ENCODE measurements around the gene ADGRG1. TPM values are rescaled to one million over a fixed set of nuclear protein-coding genes. Genes with fewer than 3 reads are reported as not detected.

The ADGRG1 gene
- total RNA-seq, 2 experiments from 2014 or later = 7.3 to 19.9 TPM

GRCh38 chr16:57637020-57637419 lies 8.6 kb downstream of the ADGRG1 start:
- DNase-seq = no peak
- Mint-ChIP-seq H3K4me3 (no peak overlapping the region), H3K27me3 (peaks cover 14% of the 10 kb centered on the region), H3K4me1 (no peaks in the 10 kb centered on the region), H3K9me3 (ENCODE audit: low read depth) (no peaks in the 10 kb centered on the region), H3K36me3 (no peaks in the 10 kb centered on the region), H3K27ac (no peak overlapping the region)
- no peak for ATAC-seq
- CTCF ChIA-PET = interaction anchor here (0.8 to 8.8 kb wide), 5 partner anchors 9 to 46 kb away, joined by 3 to 71 read pairs (median 3); partner anchors contain the start of gene ADGRG1

- CTCF ChIA-PET = interaction anchor here (0.8 to 8.8 kb wide), 7 partner anchors 9 to 98 kb away, joined by 3 to 71 read pairs (median 3); partner anchors contain the start of genes ADGRG1 and KATNB1
- H3K4me3 Mint-ChIP-seq = no peak overlapping the region
- no peaks in the 10 kb centered on the region for H3K9me3 Mint-ChIP-seq (ENCODE audit: low read depth)
- DNase-seq (no peak), ATAC-seq (no peak)
- H3K36me3 Mint-ChIP-seq = no peaks in the 10 kb centered on the region
- H3K27me3 Mint-ChIP-seq = peaks cover 14% of the 10 kb centered on the region
- no peaks in the 10 kb centered on the region for H3K4me1 Mint-ChIP-seq
- no peak overlapping the region for H3K27ac Mint-ChIP-seq
Observed at GRCh38 chr16:57637424-57637823, 9.0 kb downstream of the ADGRG1 start.

GRCh38 chr16:57637965-57638364 lies 9.5 kb downstream of the ADGRG1 start:
- Mint-ChIP-seq H3K9me3 (ENCODE audit: low read depth) (no peaks in the 10 kb centered on the region), H3K27ac (no peak overlapping the region)

GRCh38 chr16:57638381-57638780 lies 10.0 kb downstream of the ADGRG1 start:
- Mint-ChIP-seq H3K36me3 (no peaks in the 10 kb centered on the region), H3K9me3 (ENCODE audit: low read depth) (no peaks in the 10 kb centered on the region), H3K27me3 (peaks cover 14% of the 10 kb centered on the region), H3K4me1 (no peaks in the 10 kb centered on the region), H3K4me3 (no peak overlapping the region), H3K27ac (no peak overlapping the region)
- no peak for DNase-seq
- CTCF ChIA-PET = interaction anchor here (1.1 to 8.8 kb wide), 6 partner anchors 10 to 97 kb away, joined by 3 to 71 read pairs (median 4); partner anchors contain the start of gene KATNB1
- no peak for ATAC-seq

More at GRCh38 chr16:57637965-57638364, 9.5 kb downstream of the ADGRG1 start:
- ATAC-seq (no peak), DNase-seq (no peak)
- Mint-ChIP-seq H3K4me1 (no peaks in the 10 kb centered on the region), H3K27me3 (peaks cover 14% of the 10 kb centered on the region), H3K4me3 (no peak overlapping the region), H3K36me3 (no peaks in the 10 kb centered on the region)
- CTCF ChIA-PET = interaction anchor here (1.1 to 8.8 kb wide), 5 partner anchors 10 to 98 kb away, joined by 3 to 71 read pairs (median 4); partner anchors contain the start of gene KATNB1

GRCh38 chr16:57639172-57639887 lies 10.9 kb downstream of the ADGRG1 start:
- Mint-ChIP-seq H3K27ac (no peak overlapping the region), H3K9me3 (ENCODE audit: low read depth) (no peaks in the 10 kb centered on the region), H3K27me3 (peaks cover 14% of the 10 kb centered on the region), H3K36me3 (no peaks in the 10 kb centered on the region), H3K4me1 (no peaks in the 10 kb centered on the region), H3K4me3 (no peak overlapping the region)
- DNase-seq (no peak), ATAC-seq (no peak)
- CTCF ChIA-PET = interaction anchor here (0.8 to 8.8 kb wide), 7 partner anchors 9 to 1090 kb away, joined by 3 to 71 read pairs (median 5); no protein-coding TSS in a partner anchor

GRCh38 chr16:57640185-57640584 lies 11.8 kb downstream of the ADGRG1 start:
- ATAC-seq = no peak
- Mint-ChIP-seq H3K27ac (no peak overlapping the region), H3K27me3 (peaks cover 14% of the 10 kb centered on the region), H3K4me1 (no peaks in the 10 kb centered on the region), H3K4me3 (no peak overlapping the region), H3K9me3 (ENCODE audit: low read depth) (no peaks in the 10 kb centered on the region), H3K36me3 (no peaks in the 10 kb centered on the region)
- no peak for DNase-seq
- CTCF ChIA-PET = interaction anchor here (0.8 to 8.8 kb wide), 4 partner anchors 8 to 1091 kb away, joined by 5 to 71 read pairs (median 16); no protein-coding TSS in a partner anchor

GRCh38 chr16:57640612-57641011 lies 12.2 kb downstream of the ADGRG1 start:
- Mint-ChIP-seq H3K4me3 (no peak overlapping the region), H3K27me3 (peaks cover 14% of the 10 kb centered on the region), H3K27ac (no peak overlapping the region)

GRCh38 chr16:57642160-57643135 lies 14.0 kb downstream of the ADGRG1 start:
- DNase-seq = no peak
- Mint-ChIP-seq H3K4me1 (peaks cover 7% of the 10 kb centered on the region), H3K27ac (no peak overlapping the region), H3K27me3 (peaks cover 8% of the 10 kb centered on the region), H3K9me3 (ENCODE audit: low read depth) (no peaks in the 10 kb centered on the region), H3K4me3 (no peak overlapping the region), H3K36me3 (no peaks in the 10 kb centered on the region)
- ATAC-seq = no peak
- CTCF ChIA-PET = interaction anchor here (0.8 to 2.4 kb wide), 4 partner anchors 40 to 66 kb away, joined by 3 to 15 read pairs (median 6); no protein-coding TSS in a partner anchor

More at GRCh38 chr16:57640612-57641011, 12.2 kb downstream of the ADGRG1 start:
- CTCF ChIA-PET = interaction anchor here (1.0 to 8.8 kb wide), 4 partner anchors 7 to 65 kb away, joined by 3 to 71 read pairs (median 16); no protein-coding TSS in a partner anchor
- DNase-seq = no peak
- ATAC-seq = no peak
- Mint-ChIP-seq H3K4me1 (no peaks in the 10 kb centered on the region), H3K36me3 (no peaks in the 10 kb centered on the region), H3K9me3 (ENCODE audit: low read depth) (no peaks in the 10 kb centered on the region)

- peaks cover 16% of the 10 kb centered on the region for H3K4me1 Mint-ChIP-seq
- CTCF ChIA-PET = interaction anchor here (0.7 to 2.2 kb wide), 6 partner anchors 9 to 93 kb away, joined by 3 to 8 read pairs (median 4); partner anchors contain the start of gene KATNB1
- H3K9me3 Mint-ChIP-seq (ENCODE audit: low read depth) = no peaks in the 10 kb centered on the region
- peaks cover 4% of the 10 kb centered on the region for H3K27me3 Mint-ChIP-seq
- no peak for DNase-seq
- no peak overlapping the region for H3K4me3 Mint-ChIP-seq
- H3K36me3 Mint-ChIP-seq = no peaks in the 10 kb centered on the region
- no peak overlapping the region for H3K27ac Mint-ChIP-seq
- no peak for ATAC-seq
Observed at GRCh38 chr16:57643147-57643874, 14.9 kb downstream of the ADGRG1 start.

GRCh38 chr16:57643910-57644309 lies 15.5 kb downstream of the ADGRG1 start:
- Mint-ChIP-seq H3K4me1 (peaks cover 22% of the 10 kb centered on the region), H3K4me3 (no peak overlapping the region), H3K9me3 (ENCODE audit: low read depth) (no peaks in the 10 kb centered on the region), H3K36me3 (no peaks in the 10 kb centered on the region), H3K27me3 (peaks cover 2% of the 10 kb centered on the region), H3K27ac (no peak overlapping the region)
- ATAC-seq (no peak), DNase-seq (no peak)
- CTCF ChIA-PET = interaction anchor here (0.7 to 2.2 kb wide), 6 partner anchors 9 to 92 kb away, joined by 3 to 8 read pairs (median 4); partner anchors contain the start of gene KATNB1

GRCh38 chr16:57644383-57645014 lies 16.1 kb downstream of the ADGRG1 start:
- no peak for ATAC-seq

GRCh38 chr16:57645169-57645568 lies 16.7 kb downstream of the ADGRG1 start:
- DNase-seq (no peak), ATAC-seq (no peak)
- Mint-ChIP-seq H3K27me3 (peaks cover 2% of the 10 kb centered on the region), H3K9me3 (ENCODE audit: low read depth) (no peaks in the 10 kb centered on the region), H3K36me3 (no peaks in the 10 kb centered on the region), H3K4me1 (peaks cover 29% of the 10 kb centered on the region), H3K27ac (no peak overlapping the region), H3K4me3 (no peak overlapping the region)
- CTCF ChIA-PET = interaction anchor here (5.2 to 11.1 kb wide), 4 partner anchors 9 to 61 kb away, joined by 71 to 559 read pairs (median 108); no protein-coding TSS in a partner anchor

More at GRCh38 chr16:57644383-57645014, 16.1 kb downstream of the ADGRG1 start:
- Mint-ChIP-seq H3K27ac (no peak overlapping the region), H3K27me3 (peaks cover 2% of the 10 kb centered on the region), H3K4me3 (no peak overlapping the region), H3K9me3 (ENCODE audit: low read depth) (no peaks in the 10 kb centered on the region), H3K4me1 (peaks cover 27% of the 10 kb centered on the region), H3K36me3 (no peaks in the 10 kb centered on the region)
- CTCF ChIA-PET = interaction anchor here (1.1 to 2.2 kb wide), 2 partner anchors 10 to 68 kb away, joined by 3 to 8 read pairs; no protein-coding TSS in a partner anchor
- no peak for DNase-seq

Data from activated CD8-positive, alpha-beta memory T cell treated with anti-CD3 and anti-CD28 coated beads, Interleukin-2, amount 10 ng/mL, durations not matched to agents 7 days and 5 days (primary cell).